Keratinocyte (primary cell): ENCODE data around the gene DOK5. TPM values are rescaled to one million over a fixed set of nuclear protein-coding genes. Genes with fewer than 3 reads are reported as not detected.

Experiments
- DNase-seq: peaks from one replicate; pipeline ENCODE4 v3.0.0-alpha.2; 2011; ENCODE audit warnings: low read depth, missing footprints, low spot score
- FAIRE-seq: peaks from 2 replicates; lab custom pipeline; 2011; peaks lifted over from hg19 to GRCh38; lab: Jason Lieb, UNC
- H2AFZ ChIP-seq: 2 replicates; pipeline ENCODE4 v1.6.0; 2012; ENCODE audit warnings: low read length, control low read depth, inconsistent platforms; ENCODE audit not compliant: control insufficient read depth
- H3K27ac ChIP-seq: 2 replicates; pipeline ENCODE4 v1.5.1; 2011; ENCODE audit warnings: low read length; ENCODE audit not compliant: control insufficient read depth, insufficient read depth
- H3K27me3 ChIP-seq: 3 replicates; pipeline ENCODE4 v1.6.0; 2011; ENCODE audit warnings: low read length; ENCODE audit not compliant: control insufficient read depth, insufficient read depth; ENCODE audit errors: extremely low read depth
- H3K36me3 ChIP-seq, 2 experiments: 2 replicates in 1 of 2; 3 replicates in 1 of 2; pipeline ENCODE4 v1.5.1; 2011; ENCODE audit warnings: low read length in 2 of 2, mild to moderate bottlenecking in 1 of 2; ENCODE audit not compliant: control insufficient read depth in 2 of 2, insufficient read depth in 2 of 2; ENCODE audit errors: extremely low read depth in 1 of 2
- H3K4me1 ChIP-seq: 3 replicates; pipeline ENCODE4 v1.5.1; 2011; ENCODE audit warnings: low read length; ENCODE audit not compliant: control insufficient read depth, insufficient read depth; ENCODE audit errors: extremely low read depth
- H3K4me2 ChIP-seq: 3 replicates; pipeline ENCODE4 v1.6.0; 2011; ENCODE audit warnings: low read depth, low read length; ENCODE audit not compliant: control insufficient read depth, insufficient read depth; ENCODE audit errors: extremely low read depth
- H3K4me3 ChIP-seq, 3 experiments: fragments of 200-600 bp in 1 of 3; sonication (generic) in 1 of 3; 2 replicates in 2 of 3; 3 replicates in 1 of 3; pipeline ENCODE4 v1.5.1; 2011 to 2016; ENCODE audit warnings: low read length in 3 of 3, mild to moderate bottlenecking in 3 of 3, control low read depth in 2 of 3, inconsistent platforms in 1 of 3, low read depth in 1 of 3, mixed read lengths in 1 of 3, mixed run types in 1 of 3, moderate library complexity in 1 of 3; ENCODE audit not compliant: control insufficient read depth in 2 of 3, insufficient read depth in 2 of 3; ENCODE audit errors: extremely low read depth in 1 of 3
- H3K79me2 ChIP-seq: 2 replicates; pipeline ENCODE4 v1.6.0; 2012; ENCODE audit warnings: low read length; ENCODE audit not compliant: control insufficient read depth, insufficient read depth
- H3K9ac ChIP-seq: 3 replicates; pipeline ENCODE4 v1.6.0; 2011; ENCODE audit warnings: low read length; ENCODE audit not compliant: control insufficient read depth, insufficient read depth; ENCODE audit errors: extremely low read depth
- H3K9me1 ChIP-seq: 3 replicates; pipeline ENCODE4 v1.6.0; 2011; ENCODE audit warnings: low read length; ENCODE audit not compliant: control insufficient read depth, insufficient read depth; ENCODE audit errors: extremely low read depth
- H3K9me3 ChIP-seq: 2 replicates; pipeline ENCODE4 v1.5.1; 2012; ENCODE audit warnings: low read depth, low read length; ENCODE audit not compliant: control insufficient read depth
- H4K20me1 ChIP-seq: 3 replicates; pipeline ENCODE4 v1.6.0; 2011; ENCODE audit warnings: low read length; ENCODE audit not compliant: control insufficient read depth, insufficient read depth; ENCODE audit errors: extremely low read depth
- CTCF ChIP-seq, 3 experiments: IDR thresholded peaks in 1 of 3; conservative IDR thresholded peaks in 1 of 3; optimal IDR thresholded peaks in 1 of 3; 2 replicates in 2 of 3; 3 replicates in 1 of 3; pipeline versions ENCODE3 to v1.5.1; 2011; ENCODE audit warnings: low read length in 3 of 3, mild to moderate bottlenecking in 3 of 3, moderate library complexity in 2 of 3, control low read depth in 1 of 3, inconsistent platforms in 1 of 3; ENCODE audit not compliant: insufficient read depth in 2 of 3; ENCODE audit errors: extremely low read depth in 1 of 3
- EZH2 ChIP-seq: IDR thresholded peaks from one replicate; pipeline ENCODE4 v1.6.1; 2012; ENCODE audit warnings: inconsistent platforms, mild to moderate bottlenecking, low read length, moderate library complexity
- dilution Hi-C: fragments of 300-500 bp; cut with MboI; formaldehyde crosslinking; loops from one replicate; pipeline ENCODE4 v1.7.0; 2020; ENCODE audit warnings: low sequenced_read_pairs; ENCODE audit not compliant: extremely low pct_ligation_motif_present
- polyA plus RNA-seq, 5 experiments: library from polyadenylated mRNA; depleted of rRNA in 3 of 5; stranded (reverse) in 3 of 5; stranded (forward) in 1 of 5; unstranded in 1 of 5; fragments of >200 nt; gene quantifications; 1 replicate in 1 of 5; 2 replicates in 3 of 5; 3 replicates in 1 of 5; pipeline versions ENCODE4 v1.2.1 to v1.2.3, GENCODE V29; 2011 to 2012; ENCODE audit warnings: missing spikeins in 2 of 5, low read depth in 1 of 5, low replicate concordance in 1 of 5

The DOK5 gene
- polyA plus RNA-seq, 1 donor (not counting 4 experiments of a cell fraction or from before 2014, with no cell fraction given), result not detected

- no peaks in the 10 kb centered on the region for H3K9me3 ChIP-seq
- no peaks in the 10 kb centered on the region for H3K4me1 ChIP-seq
- H3K4me2 ChIP-seq, result no peak overlapping the region
- no peaks in the 10 kb centered on the region for H4K20me1 ChIP-seq
- H3K9me1 ChIP-seq, result no peaks in the 10 kb centered on the region
- H3K9ac ChIP-seq, result no peak overlapping the region
- H2AFZ ChIP-seq, result no peak overlapping the region
- dilution Hi-C loops, result no loop called here
- H3K79me2 ChIP-seq, result no peaks in the 10 kb centered on the region
- FAIRE-seq, result no peak
- no peak for TF ChIP-seq CTCF (optimal IDR thresholded peaks at IDR 0.05 in 1 of 3, IDR thresholded peaks at IDR 0.05 in 1 of 3, conservative IDR thresholded peaks at IDR 0.05 in 1 of 3; ENCODE audit: extremely low read depth in 1 of 3, insufficient read depth in 2 of 3, low read length in 3 of 3)
- no peak for TF ChIP-seq EZH2
- no peak overlapping the region for H3K4me3 ChIP-seq
- H3K36me3 ChIP-seq, result no peaks in the 10 kb centered on the region
- H3K27me3 ChIP-seq, result no peaks in the 10 kb centered on the region
- DNase-seq, result no peak
- no peak overlapping the region for H3K27ac ChIP-seq
Measured at GRCh38 chr20:54576518-54576917, 101.1 kb downstream of the DOK5 start.

GRCh38 chr20:54577637-54578036 is 102.2 kb downstream of the DOK5 start:
- no peaks in the 10 kb centered on the region for H4K20me1 ChIP-seq
- no peak for TF ChIP-seq EZH2
- no peak for TF ChIP-seq CTCF (optimal IDR thresholded peaks at IDR 0.05 in 1 of 3, IDR thresholded peaks at IDR 0.05 in 1 of 3, conservative IDR thresholded peaks at IDR 0.05 in 1 of 3; ENCODE audit: extremely low read depth in 1 of 3, insufficient read depth in 2 of 3, low read length in 3 of 3)
- H3K79me2 ChIP-seq, result no peaks in the 10 kb centered on the region
- no peak overlapping the region for H3K9ac ChIP-seq
- dilution Hi-C loops, result no loop called here
- H3K4me1 ChIP-seq, result no peaks in the 10 kb centered on the region
- H3K36me3 ChIP-seq, result no peaks in the 10 kb centered on the region
- H3K4me2 ChIP-seq, result no peak overlapping the region
- H3K9me3 ChIP-seq, result no peaks in the 10 kb centered on the region
- H3K4me3 ChIP-seq, result no peak overlapping the region
- DNase-seq (no peak), FAIRE-seq (no peak)
- H3K9me1 ChIP-seq, result no peaks in the 10 kb centered on the region
- H2AFZ ChIP-seq, result no peak overlapping the region
- H3K27ac ChIP-seq, result no peak overlapping the region
- H3K27me3 ChIP-seq, result no peaks in the 10 kb centered on the region
